Anterior cingulate cortex (tissue), 58 donors: ENCODE data around the gene CCDC68.

Experiments used
- DNase-seq, 58 donors: peaks; one replicate each; lab custom pipeline; 2025; lab: John Stamatoyannopoulos, UW

The CCDC68 gene

DNA sequence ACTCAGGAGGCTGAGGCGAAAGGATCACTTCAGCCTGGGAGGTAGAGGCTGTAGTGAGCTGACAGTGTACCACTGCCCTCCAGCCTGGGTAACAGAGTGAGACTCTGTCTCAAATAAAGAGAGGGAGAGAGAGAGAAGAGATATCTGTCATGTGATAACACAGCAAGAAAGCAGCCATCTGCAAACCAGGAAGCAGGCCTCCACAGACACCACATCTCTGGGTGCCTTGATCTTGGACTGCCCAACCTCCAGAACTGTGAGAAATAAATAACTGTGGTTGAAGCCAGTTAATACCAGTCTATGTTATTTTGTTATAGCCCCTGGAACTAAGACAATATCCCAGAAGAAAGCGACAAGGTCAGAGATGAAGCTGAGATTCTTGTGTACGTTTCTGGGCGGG lies 2.6 kb upstream of the CCDC68 start:
- DNase-seq = no peak

DNA sequence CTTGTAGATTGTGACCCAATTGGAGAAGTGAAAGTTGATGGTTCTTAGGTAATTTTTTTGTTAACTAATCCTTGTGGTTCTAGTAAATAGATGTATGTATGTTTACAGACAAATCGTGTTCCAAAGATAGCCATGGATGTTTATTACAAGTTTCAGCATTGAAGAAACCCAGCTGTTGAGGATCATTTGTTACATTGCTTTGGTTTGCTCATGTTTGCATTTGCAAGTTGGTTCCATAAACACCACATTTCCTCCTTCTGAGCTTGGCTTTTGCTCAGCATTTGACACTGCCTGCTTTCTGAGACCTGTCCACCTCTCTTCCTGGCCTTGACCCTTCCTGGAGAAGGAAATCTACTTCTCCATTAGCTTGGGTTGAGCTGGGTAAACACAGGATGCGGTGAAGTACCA lies 1.8 kb upstream of the CCDC68 start:
- no peak for DNase-seq

DNA sequence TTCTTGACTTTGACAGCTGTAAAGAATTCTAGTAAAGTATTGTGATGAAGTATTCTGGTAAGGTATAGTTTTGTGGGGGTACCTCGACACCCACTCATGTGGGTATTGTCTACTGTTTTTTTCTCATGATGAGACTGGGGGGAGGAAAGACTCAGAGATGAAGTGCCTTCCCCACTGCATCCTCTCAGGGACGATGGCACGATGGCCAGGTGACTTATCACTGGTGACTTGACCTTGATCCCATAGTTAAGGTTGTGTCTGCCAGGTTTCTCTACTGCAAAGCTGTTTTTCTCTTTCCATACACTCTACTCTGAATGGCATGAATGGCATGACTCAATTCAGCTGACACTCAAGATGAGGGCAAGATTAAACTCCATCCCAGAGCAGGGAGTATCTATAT lies 936 bp upstream of the CCDC68 start:
- DNase-seq = no peak

DNA sequence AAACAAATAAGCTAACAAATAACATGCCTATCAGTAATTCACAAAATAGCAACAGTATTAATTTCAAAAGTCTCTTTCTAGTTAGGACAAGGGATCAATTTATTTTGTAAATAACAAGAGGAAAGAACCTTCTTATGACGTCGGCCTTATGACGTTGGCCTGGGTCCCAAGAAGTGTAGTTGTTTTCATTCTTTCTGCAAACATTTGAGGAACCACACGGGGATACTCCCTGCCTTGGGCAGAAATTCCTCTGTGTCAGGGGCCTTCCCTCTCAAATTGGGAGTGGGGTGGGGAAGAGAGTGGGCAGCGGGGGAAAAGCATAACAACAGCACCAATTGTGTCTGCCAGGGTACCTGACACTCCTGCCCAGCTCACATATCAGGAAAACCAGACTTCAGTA lies 1.3 kb downstream of the CCDC68 start:
- no peak for DNase-seq

GRCh38 chr18:54957296-54957832 lies 1.9 kb downstream of the CCDC68 start:
- no peak for DNase-seq

GRCh38 chr18:54956506-54956905 lies 2.8 kb downstream of the CCDC68 start:
- no peak for DNase-seq

- DNase-seq = no peak
Measured at GRCh38 chr18:54952026-54952425, 7.2 kb downstream of the CCDC68 start.

DNA sequence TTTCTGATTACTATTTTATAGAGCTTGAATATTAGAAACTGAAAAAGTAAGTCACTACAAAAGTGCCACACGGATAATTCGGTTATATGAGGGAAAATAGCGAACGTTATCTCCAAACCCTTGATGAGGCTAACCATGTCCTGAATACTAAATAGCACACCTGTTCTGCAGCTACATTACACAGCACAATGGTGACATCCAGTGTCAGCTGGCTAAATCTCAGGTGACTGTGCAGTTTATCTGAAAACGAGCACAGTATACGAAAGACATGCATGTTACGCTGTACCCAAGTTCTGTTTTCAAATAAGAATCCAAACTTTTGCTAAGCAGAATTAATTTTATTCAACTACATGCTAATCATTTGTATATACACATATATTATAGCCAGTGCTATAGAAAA lies 9.0 kb downstream of the CCDC68 start:
- no peak for DNase-seq

DNA sequence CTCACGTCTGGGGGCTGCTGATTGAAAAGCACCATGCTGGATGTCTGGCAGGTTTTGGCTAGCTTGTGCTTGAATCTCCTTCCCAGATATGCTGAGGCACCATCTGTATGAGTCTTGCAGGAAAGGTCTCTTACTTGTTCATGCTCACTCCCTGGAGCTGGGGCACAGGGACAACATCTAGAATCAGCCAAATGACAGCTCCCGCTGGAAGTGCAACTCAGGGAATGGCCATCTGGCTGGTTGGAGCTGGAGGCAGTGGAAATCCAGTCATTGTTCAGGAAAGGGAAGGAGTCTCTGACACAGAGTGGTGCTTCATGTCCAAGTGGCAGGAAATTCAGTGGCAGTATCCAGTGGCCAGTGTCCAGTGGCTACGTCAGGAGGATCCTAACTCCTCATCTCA lies 9.7 kb downstream of the CCDC68 start:
- DNase-seq = no peak

- no peak for DNase-seq
Measured at GRCh38 chr18:54948350-54948837, 10.9 kb downstream of the CCDC68 start.

DNA sequence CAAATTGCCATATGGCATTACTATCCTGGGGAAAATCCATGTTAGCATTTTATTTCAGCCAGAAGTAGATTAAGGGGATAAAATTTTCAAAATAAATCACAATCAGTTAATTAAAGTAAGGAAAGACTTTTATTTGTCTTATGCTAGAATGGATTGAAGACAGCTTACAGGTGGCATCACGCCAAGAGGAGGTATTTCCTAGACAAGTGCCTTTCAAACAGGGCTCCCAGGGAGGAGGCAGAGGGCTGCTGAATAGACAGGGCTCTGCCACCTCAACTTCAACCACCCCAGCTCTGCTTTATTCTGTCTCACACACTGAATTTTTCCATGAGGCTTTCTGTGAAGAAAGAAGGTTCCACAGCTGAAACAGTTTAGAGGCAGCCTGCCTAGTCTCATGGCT lies 12.2 kb downstream of the CCDC68 start:
- no peak for DNase-seq

- DNase-seq = no peak
Measured at GRCh38 chr18:54946149-54946581, 13.1 kb downstream of the CCDC68 start.

GRCh38 chr18:54945576-54946125 lies 13.6 kb downstream of the CCDC68 start:
- DNase-seq = no peak

DNA sequence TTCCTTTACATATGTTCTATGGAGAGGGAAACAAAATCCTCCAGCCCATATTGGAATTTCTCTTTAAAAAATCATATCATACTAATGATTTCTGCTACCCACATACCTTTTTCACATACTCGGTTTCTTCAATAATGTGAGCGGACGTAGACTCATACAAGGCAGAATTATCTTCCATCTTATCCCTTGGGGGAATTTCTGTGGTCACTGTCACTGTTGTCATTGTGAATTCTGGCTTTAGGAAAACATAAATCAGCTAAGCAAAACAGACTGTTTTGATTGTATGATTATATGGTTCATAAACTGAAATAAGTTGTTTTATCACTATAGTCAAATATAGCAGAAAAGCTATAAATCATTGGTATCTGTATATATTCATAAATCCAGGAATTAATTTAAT lies 16.7 kb downstream of the CCDC68 start:
- DNase-seq = no peak

DNA sequence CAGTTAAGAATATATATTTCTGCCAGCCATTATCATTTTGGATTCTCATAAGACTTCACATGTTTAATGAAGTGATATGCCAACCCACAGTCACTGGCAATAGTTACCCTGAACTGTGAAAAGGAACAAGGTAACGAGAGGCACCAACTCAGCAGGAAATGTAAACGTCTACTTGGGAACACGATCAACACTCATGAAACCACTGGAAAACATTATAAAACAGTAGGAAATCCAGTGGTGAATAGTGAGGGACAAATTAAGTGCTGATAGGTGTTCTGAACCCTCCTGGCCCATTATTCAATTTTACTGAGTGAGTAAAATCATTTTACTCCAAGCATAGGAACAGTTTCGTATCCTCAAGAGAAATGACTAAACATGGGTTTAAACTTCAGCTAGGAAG lies 17.1 kb downstream of the CCDC68 start:
- no peak for DNase-seq

GRCh38 chr18:54939361-54939917 lies 19.8 kb downstream of the CCDC68 start:
- DNase-seq = no peak

DNA sequence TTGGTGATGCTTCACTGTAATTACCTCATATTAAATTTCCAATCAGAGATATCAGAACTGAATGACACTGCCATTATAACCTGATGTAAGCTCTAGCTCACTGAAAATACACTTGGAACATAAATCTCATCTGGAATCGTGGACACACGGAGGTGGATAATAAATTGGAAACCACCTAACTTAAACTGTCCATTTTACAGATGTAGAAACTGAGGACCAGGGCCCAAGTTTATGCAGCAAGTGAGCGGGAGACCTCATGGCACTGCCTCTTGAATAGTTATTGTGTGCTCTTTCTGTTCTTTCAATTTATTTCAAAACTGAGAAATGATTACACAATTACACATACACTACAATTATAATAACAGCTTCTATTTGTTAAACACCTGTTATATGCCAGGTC lies 20.8 kb downstream of the CCDC68 start:
- no peak for DNase-seq

GRCh38 chr18:54932472-54932871 lies 26.8 kb downstream of the CCDC68 start:
- DNase-seq = no peak

GRCh38 chr18:54931152-54931551 lies 28.1 kb downstream of the CCDC68 start:
- DNase-seq = no peak

DNA sequence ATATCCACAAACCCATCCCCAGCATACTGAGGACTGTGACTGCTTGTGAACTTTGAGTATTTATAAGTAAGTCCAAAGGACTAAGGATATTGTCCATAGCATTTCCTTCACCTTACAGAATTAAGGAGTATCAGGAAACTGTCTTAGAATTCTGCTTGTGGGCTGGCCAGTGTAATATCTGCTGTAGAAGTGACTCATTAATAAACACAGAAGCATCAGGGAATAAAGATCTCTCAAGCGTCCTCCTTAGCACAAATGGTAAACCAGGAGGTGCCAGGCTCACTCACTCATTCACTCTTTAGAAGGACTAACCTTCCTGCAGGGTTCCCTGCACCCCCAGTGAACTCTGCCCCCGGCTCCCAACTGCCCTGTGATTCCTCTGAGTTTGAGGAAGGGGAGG lies 31.0 kb downstream of the CCDC68 start:
- DNase-seq = no peak

GRCh38 chr18:54926593-54927325 lies 32.5 kb downstream of the CCDC68 start:
- DNase-seq = no peak

GRCh38 chr18:54924948-54925347 lies 34.3 kb downstream of the CCDC68 start:
- DNase-seq = no peak
